Raji (cell line): ENCODE data around the gene RFT1.

Experiments used
- POLR2A ChIP-seq: IDR thresholded peaks from 2 replicates; pipeline ENCODE4 v1.6.1; 2011; ENCODE audit warnings: low read depth, low read length, control low read depth; ENCODE audit not compliant: insufficient read depth

The RFT1 gene

GRCh38 chr3:53167418-53168174 is 37.4 kb upstream of the RFT1 start:
- TF ChIP-seq POLR2A, result no peak

- no peak for TF ChIP-seq POLR2A
Observed at GRCh38 chr3:53166781-53167291, 36.6 kb upstream of the RFT1 start.

- TF ChIP-seq POLR2A, result no peak
Observed at GRCh38 chr3:53166206-53166605, 36.0 kb upstream of the RFT1 start.

- no peak for TF ChIP-seq POLR2A
Observed at GRCh38 chr3:53164911-53165310, 34.7 kb upstream of the RFT1 start.

GRCh38 chr3:53163444-53164387 is 33.5 kb upstream of the RFT1 start:
- no peak for TF ChIP-seq POLR2A

- TF ChIP-seq POLR2A, result 0 out of 2 replicates have a peak, but pooled peaks have one; percentile 24
Observed at GRCh38 chr3:53162672-53163443, 32.6 kb upstream of the RFT1 start.

- TF ChIP-seq POLR2A, result peak; percentile 41
Observed at GRCh38 chr3:53161820-53162671, 31.8 kb upstream of the RFT1 start.

- peak; percentile 9; the same call in 1 of the 2 replicates for TF ChIP-seq POLR2A
Observed at GRCh38 chr3:53161450-53161819, 31.2 kb upstream of the RFT1 start.

- TF ChIP-seq POLR2A, result peak; percentile 70
Observed at GRCh38 chr3:53160660-53161449, 30.6 kb upstream of the RFT1 start, which contains the start of gene PRKCD. PRKCD (plus strand) TSS chr3:53161209; CDS start chr3:53178423, 17,214 bp downstream.

GRCh38 chr3:53160061-53160659 is 29.9 kb upstream of the RFT1 start:
- no peak for TF ChIP-seq POLR2A

- TF ChIP-seq POLR2A, result no peak
Observed at GRCh38 chr3:53159156-53160060, 29.2 kb upstream of the RFT1 start.

GRCh38 chr3:53158765-53159155 is 28.5 kb upstream of the RFT1 start:
- TF ChIP-seq POLR2A, result no peak
